PC-9 (cell line): ENCODE results near the gene PIAS3.

Experiments
- EZH2 ChIP-seq: fragments of 200-600 bp; sonication (generic); IDR thresholded peaks from 2 replicates; pipeline ENCODE4 v1.8.0; 2017; ENCODE audit warnings: antibody characterized with exemption, low read depth
- TF ChIP-seq, protein P1 (sequence below): fragments of 200-600 bp; sonication (generic); conservative IDR thresholded peaks from 2 replicates; pipeline ENCODE4 v1.6.1; 2017; ENCODE audit warnings: mixed run types, antibody characterized with exemption, mild to moderate bottlenecking, moderate library complexity

DNA sequence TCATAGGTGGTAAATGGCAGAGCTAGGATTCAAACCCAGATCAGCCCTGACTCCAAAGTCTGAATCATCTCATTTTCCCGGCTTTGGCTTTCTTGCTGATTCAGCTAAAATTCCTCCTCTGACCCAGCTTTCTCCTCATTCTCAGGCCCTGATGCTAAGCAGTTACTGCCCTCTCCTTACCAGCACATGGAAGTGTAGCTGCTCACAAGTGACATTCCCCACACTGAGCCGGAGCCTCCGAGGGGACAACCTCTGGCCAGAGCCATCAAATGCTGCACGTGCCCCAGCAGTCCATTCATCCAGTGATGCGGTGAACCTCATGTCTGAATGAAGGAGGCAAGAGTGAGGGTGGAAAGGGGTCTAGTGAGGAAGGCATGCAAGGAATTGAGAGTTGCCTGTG, 39.9 kb upstream of the PIAS3 start:
- TF ChIP-seq, protein P1, sequence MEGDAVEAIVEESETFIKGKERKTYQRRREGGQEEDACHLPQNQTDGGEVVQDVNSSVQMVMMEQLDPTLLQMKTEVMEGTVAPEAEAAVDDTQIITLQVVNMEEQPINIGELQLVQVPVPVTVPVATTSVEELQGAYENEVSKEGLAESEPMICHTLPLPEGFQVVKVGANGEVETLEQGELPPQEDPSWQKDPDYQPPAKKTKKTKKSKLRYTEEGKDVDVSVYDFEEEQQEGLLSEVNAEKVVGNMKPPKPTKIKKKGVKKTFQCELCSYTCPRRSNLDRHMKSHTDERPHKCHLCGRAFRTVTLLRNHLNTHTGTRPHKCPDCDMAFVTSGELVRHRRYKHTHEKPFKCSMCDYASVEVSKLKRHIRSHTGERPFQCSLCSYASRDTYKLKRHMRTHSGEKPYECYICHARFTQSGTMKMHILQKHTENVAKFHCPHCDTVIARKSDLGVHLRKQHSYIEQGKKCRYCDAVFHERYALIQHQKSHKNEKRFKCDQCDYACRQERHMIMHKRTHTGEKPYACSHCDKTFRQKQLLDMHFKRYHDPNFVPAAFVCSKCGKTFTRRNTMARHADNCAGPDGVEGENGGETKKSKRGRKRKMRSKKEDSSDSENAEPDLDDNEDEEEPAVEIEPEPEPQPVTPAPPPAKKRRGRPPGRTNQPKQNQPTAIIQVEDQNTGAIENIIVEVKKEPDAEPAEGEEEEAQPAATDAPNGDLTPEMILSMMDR = no peak
- TF ChIP-seq EZH2 = no peak
